DMS53 (cell line): Measurements from ENCODE around the gene HSPB8.

Source experiments
- DNase-seq: peaks from one replicate; lab custom pipeline; 2025; lab: John Stamatoyannopoulos, UW

Gene HSPB8

GRCh38 chr12:119178544-119179334 is at the start of gene HSPB8:
Gene HSPB8 (plus strand): TSS chr12:119178931. CDS start chr12:119179313, 382 bp downstream.
- DNase-seq = peak; percentile 87

- DNase-seq = no peak
Observed at GRCh38 chr12:119129827-119130434, 48.8 kb upstream of the HSPB8 start.

GRCh38 chr12:119130523-119130922 is 48.2 kb upstream of the HSPB8 start:
- no peak for DNase-seq

GRCh38 chr12:119134284-119135072 is 44.3 kb upstream of the HSPB8 start:
- no peak for DNase-seq

- no peak for DNase-seq
Observed at GRCh38 chr12:119136811-119137410, 41.8 kb upstream of the HSPB8 start.

GRCh38 chr12:119139448-119139847 is 39.3 kb upstream of the HSPB8 start:
- no peak for DNase-seq

GRCh38 chr12:119145367-119145766 is 33.4 kb upstream of the HSPB8 start:
- DNase-seq = no peak

- no peak for DNase-seq
Observed at GRCh38 chr12:119147847-119148448, 30.8 kb upstream of the HSPB8 start.

GRCh38 chr12:119149270-119149669 is 29.5 kb upstream of the HSPB8 start:
- DNase-seq = no peak

GRCh38 chr12:119151445-119152026 is 27.2 kb upstream of the HSPB8 start:
- no peak for DNase-seq

- peak; percentile 36 for DNase-seq
Observed at GRCh38 chr12:119153477-119154434, 25.0 kb upstream of the HSPB8 start.

GRCh38 chr12:119154435-119154818 is 24.3 kb upstream of the HSPB8 start:
- peak; percentile 23 for DNase-seq

GRCh38 chr12:119156401-119157044 is 22.2 kb upstream of the HSPB8 start:
- no peak for DNase-seq

GRCh38 chr12:119157528-119157927 is 21.2 kb upstream of the HSPB8 start:
- DNase-seq = no peak

- DNase-seq = no peak
Observed at GRCh38 chr12:119157978-119158377, 20.8 kb upstream of the HSPB8 start.

GRCh38 chr12:119158402-119158801 is 20.3 kb upstream of the HSPB8 start:
- no peak for DNase-seq

- no peak for DNase-seq
Observed at GRCh38 chr12:119159844-119160243, 18.9 kb upstream of the HSPB8 start.

- no peak for DNase-seq
Observed at GRCh38 chr12:119167902-119168301, 10.8 kb upstream of the HSPB8 start.

GRCh38 chr12:119168721-119169120 is 10.0 kb upstream of the HSPB8 start:
- DNase-seq = no peak

- peak; percentile 32 for DNase-seq
Observed at GRCh38 chr12:119169150-119169549, 9.6 kb upstream of the HSPB8 start.
